ENCODE measurements around the gene LAMB3.

- TF ChIP-seq POLR2A (IDR thresholded peaks at IDR 0.05) (no peak), CTCF (IDR thresholded peaks at IDR 0.05) (no peak)
These were observed 21.6 kb upstream of the LAMB3 start for GRCh38 chr1:209673631-209674417.

Measured in upper lobe of left lung (tissue), 4 donors.